Heart right ventricle (tissue), 16 donors: ENCODE results near the gene DBP. TPM values are rescaled to one million over a fixed set of nuclear protein-coding genes. Genes with fewer than 3 reads are reported as not detected.
"Not testable (repeated sequence)": the region's sequence is repeated elsewhere in the genome, so short reads cannot be mapped to it uniquely, and the experiment has no call there.

Source experiments
- ATAC-seq, 8 donors: fragments of 200-7000 bp; cut with Tn5 transposase; one replicate each; pipeline ENCODE4 v1.9.1; 2020; ENCODE audit warnings: mild to moderate bottlenecking in 8 of 8, moderate library complexity in 8 of 8, moderate number of reproducible peaks in 1 of 8
- DNase-seq, 2 donors: peaks; one replicate each; pipeline ENCODE4 v3.0.0-alpha.2; 2020
- H3K27ac ChIP-seq, 10 donors: fragments of 200-600 bp; sonication (generic) in 2 of 10; one replicate each; pipeline versions ENCODE4 v1.5.0 to v1.8.0; 2020 to 2022; ENCODE audit warnings: mild to moderate bottlenecking in 3 of 10
- H3K27me3 ChIP-seq, 7 donors: fragments of 200-600 bp; one replicate each; pipeline ENCODE4 v1.8.0; 2021 to 2022; ENCODE audit warnings: mild to moderate bottlenecking in 2 of 7
- H3K36me3 ChIP-seq, 9 donors: fragments of 200-600 bp; sonication (generic) in 1 of 9; one replicate each; pipeline versions ENCODE4 v1.5.0 to v1.8.0; 2020 to 2022; ENCODE audit warnings: mild to moderate bottlenecking in 2 of 9
- H3K4me1 ChIP-seq, 9 donors: fragments of 200-600 bp; sonication (generic) in 1 of 9; one replicate each; pipeline versions ENCODE4 v1.5.0 to v1.8.0; 2020 to 2022; ENCODE audit warnings: mild to moderate bottlenecking in 4 of 9
- H3K4me3 ChIP-seq, 10 donors: fragments of 200-600 bp; sonication (generic) in 2 of 10; one replicate each; pipeline versions ENCODE4 v1.5.0 to v1.8.0; 2020 to 2022; ENCODE audit warnings: mild to moderate bottlenecking in 7 of 10, moderate library complexity in 2 of 10
- H3K9me3 ChIP-seq, 11 donors: fragments of 200-600 bp in 10 of 11; sonication (generic) in 2 of 11; one replicate each; pipeline versions ENCODE4 v1.5.0 to v1.8.0; 2013 to 2022; ENCODE audit warnings: mild to moderate bottlenecking in 2 of 11, control low read depth in 1 of 11, moderate library complexity in 1 of 11
- WGBS, 2 donors: extraction: QIAGEN DNeasy Blood & Tissue Kit; methylation state at CpG; one replicate each; pipeline ENCODE4 v1.1.7; 2013; ENCODE audit warnings: inconsistent platforms in 1 of 2; 5-methylcytosine and 5-hydroxymethylcytosine counted together
- intact Hi-C, 10 donors: fragments of 100-400 bp; cut with DNase I; formaldehyde crosslinking; loops; one replicate each; pipeline versions ENCODE4 v1.11.1 to v1.14.2; 2022
- polyA plus RNA-seq, 2 donors: library from polyadenylated mRNA; stranded (reverse); fragments of 200-250 nt; gene quantifications; one replicate each; pipeline ENCODE4 v1.2.3, GENCODE V29; 2013
- total RNA-seq, 10 donors: library from RNA; stranded (reverse); fragmentation: NEBNext Ultra II Directional in 3 of 10; extraction: Animal tissue kit (Norgen Biotek cat#: 25700) in 3 of 10; gene quantifications; one replicate each; pipeline versions ENCODE4 v1.2.1 to v1.2.4, GENCODE V29; 2021 to 2023
- TF ChIP-seq, protein P1 (sequence below), 9 donors: fragments of 200-600 bp; sonication (generic) in 2 of 9; IDR thresholded peaks; one replicate each; pipeline versions ENCODE4 v1.5.0 to v1.8.0; 2021 to 2022; ENCODE audit warnings: antibody characterized with exemption in 9 of 9, mild to moderate bottlenecking in 5 of 9, moderate library complexity in 1 of 9
- donor health status: Arrhythmogenic right ventricular cardiomyopathy.
- donor health status: ischemic (EF 13 %, LVEDD 7.1; RV severe dilation, severe dysfunction).
- donor health status: healthy with polysubstance abuse.
- donor health status: DM: no; HTN: yes; CAD: no.
- donor health status: DM: no; HTN: no; CAD: no.
- donor health status: ischemic (EF 25% LVEDD 6.9; RV normal size, moderate dysfunction).
- donor health status: ischemic (EF 25% LVEDD 5.7; RV mildly dilated, moderate dysfunction).
- donor health status: healthy.
- donor health status: DM: yes; HTN: yes; CAD: no.
- donor health status: Ischemic cardiomyopathy.
- donor health status: ischemic (EF 35%, LVEDD 5.7; RV mildly dilated, moderate dysfunction).
- donor health status: nonischemic (EF 11% LVEDD 7.7; RV severe dilation, severe dysfunction).
- donor health status: DM: yes; HTN: yes; CAD: no.
- donor health status: PGD.
- donor health status: ischemic (EF 29% LVEDD 5.4; RV normal size, mild dysfunction).
- donor health status: nonischemic (EF 23%, LVEDD 6.1; RV moderate dilation, normal function).

DBP gene
- total and polyA plus RNA-seq, 12 donors = 2.4 to 30.0 (median 12.2) TPM

DNA sequence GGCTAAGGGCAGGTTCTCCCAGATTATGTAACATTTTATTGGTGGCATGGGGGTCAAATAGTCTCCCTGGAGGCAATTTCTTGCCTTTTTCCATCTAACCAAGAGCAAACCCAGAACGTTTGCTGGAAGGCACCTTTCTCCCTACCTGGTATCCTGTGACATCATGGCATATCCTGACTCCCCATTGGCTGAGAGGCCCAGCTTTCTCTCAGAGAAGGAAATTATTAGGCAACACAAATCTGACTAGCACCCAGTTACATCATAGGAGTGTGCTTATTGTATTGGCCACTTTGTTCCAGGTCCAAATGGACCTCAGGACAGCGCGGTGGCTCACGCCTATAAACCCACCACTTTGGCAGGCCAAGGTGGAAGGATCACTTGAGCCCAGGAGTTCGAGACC, 22.6 kb upstream of the DBP start:
- Histone ChIP-seq H3K36me3 (no peaks in the 10 kb centered on the region), H3K4me3 (no peak overlapping the region), H3K9me3 (no peaks in the 10 kb centered on the region), H3K4me1 (peaks cover 0 to 15% (median 9%) of the 10 kb centered on the region in 9 donors), H3K27me3 (no peaks in the 10 kb centered on the region), H3K27ac (peak overlapping the region in 1 of 10 donors; percentile 75)
- 84 to 87% methylated on average over 5 of the region's 5 CpGs for WGBS, 2 donors
- DNase-seq = no peak
- intact Hi-C loops = no loop called here
- no peak for ATAC-seq
- TF ChIP-seq, protein P1, sequence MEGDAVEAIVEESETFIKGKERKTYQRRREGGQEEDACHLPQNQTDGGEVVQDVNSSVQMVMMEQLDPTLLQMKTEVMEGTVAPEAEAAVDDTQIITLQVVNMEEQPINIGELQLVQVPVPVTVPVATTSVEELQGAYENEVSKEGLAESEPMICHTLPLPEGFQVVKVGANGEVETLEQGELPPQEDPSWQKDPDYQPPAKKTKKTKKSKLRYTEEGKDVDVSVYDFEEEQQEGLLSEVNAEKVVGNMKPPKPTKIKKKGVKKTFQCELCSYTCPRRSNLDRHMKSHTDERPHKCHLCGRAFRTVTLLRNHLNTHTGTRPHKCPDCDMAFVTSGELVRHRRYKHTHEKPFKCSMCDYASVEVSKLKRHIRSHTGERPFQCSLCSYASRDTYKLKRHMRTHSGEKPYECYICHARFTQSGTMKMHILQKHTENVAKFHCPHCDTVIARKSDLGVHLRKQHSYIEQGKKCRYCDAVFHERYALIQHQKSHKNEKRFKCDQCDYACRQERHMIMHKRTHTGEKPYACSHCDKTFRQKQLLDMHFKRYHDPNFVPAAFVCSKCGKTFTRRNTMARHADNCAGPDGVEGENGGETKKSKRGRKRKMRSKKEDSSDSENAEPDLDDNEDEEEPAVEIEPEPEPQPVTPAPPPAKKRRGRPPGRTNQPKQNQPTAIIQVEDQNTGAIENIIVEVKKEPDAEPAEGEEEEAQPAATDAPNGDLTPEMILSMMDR (IDR thresholded peaks at IDR 0.05) = no peak

DNA sequence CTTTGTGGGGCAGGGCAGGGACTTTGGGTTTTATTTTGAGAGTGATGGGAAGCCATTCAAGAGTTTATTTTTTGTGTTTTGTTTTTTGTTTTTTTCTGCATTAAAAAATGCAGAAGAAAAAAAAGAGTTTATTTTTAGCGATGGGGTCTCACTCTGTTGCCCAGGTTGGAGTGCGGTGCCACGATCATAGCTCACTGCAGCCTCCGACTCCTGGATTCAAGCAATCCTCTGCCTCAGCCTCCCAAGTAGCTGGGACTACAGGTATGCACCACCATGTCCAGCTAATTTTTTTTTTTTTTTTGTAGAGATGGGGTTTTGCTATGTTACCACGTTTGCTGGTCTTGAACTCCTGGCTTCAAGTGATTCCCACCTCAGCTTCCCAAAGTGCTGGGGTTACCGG, 21.3 kb upstream of the DBP start:
- intact Hi-C loops = no loop called here
- Histone ChIP-seq H3K27ac (no peak overlapping the region), H3K9me3 (no peaks in the 10 kb centered on the region), H3K27me3 (no peaks in the 10 kb centered on the region), H3K4me3 (no peak overlapping the region), H3K36me3 (no peaks in the 10 kb centered on the region), H3K4me1 (peaks cover 0 to 15% (median 9%) of the 10 kb centered on the region in 9 donors)
- DNase-seq = no peak
- WGBS, 2 donors = 93 to 94% methylated on average over 6 of the region's 6 CpGs
- ATAC-seq = no peak
- TF ChIP-seq, protein P1 (IDR thresholded peaks at IDR 0.05) = no peak

DNA sequence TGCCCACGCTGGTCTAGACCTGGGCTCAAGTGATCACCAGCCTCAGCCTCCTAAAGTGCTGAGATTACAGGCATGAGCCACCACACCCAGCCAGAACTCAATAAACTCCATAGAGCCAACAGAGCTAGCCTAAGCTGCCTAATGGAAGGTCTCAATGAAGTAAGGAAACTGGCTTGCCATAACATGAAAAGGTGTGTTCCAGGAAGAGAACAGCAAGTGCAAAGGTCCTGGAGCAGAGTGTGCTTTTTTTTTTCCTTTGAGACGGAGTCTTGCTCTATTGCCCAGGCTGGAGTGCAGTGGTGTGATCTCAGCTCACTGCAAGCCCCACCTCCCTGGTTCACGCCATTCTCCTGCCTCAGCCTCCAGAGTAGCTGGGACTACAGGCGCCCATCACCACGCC, 20.6 kb upstream of the DBP start:
- 92 to 99% methylated on average over 5 of the region's 5 CpGs for WGBS, 2 donors
- peaks cover 0 to 17% (median 9%) of the 10 kb centered on the region in 9 donors for H3K4me1 ChIP-seq
- intact Hi-C loops = not testable (repeated sequence)

DNA sequence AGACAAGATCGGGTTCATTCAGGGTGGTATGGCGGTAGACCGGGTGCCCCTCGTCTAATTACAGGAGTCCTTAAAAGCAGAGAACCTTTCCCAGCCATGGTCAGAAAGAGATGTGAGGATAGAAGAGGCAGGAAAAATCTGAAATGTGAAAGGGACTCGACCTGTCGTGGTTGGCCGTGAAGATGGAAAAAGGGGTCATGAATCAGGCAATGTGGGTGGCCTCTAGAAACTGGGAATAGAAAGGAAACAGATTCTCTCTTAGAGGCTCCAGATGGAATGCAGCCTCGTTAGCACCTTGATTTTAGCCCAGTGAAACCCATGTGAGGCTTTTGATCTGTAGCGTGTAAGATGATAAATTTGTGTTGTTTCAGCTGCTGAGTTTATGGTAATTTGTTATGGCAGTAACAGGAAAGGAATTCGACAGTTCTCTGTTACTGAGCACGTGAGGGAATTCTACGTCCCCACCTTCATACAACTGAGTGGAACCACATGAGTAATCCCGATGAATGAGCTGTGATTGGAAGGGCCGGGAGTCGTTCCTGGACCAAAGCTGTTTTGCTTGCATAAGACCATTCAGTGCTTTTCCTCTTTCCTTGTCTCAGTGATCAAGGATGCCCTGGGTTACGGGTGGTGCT, 19.8 kb upstream of the DBP start:
- ATAC-seq (no peak), DNase-seq (no peak)
- Histone ChIP-seq H3K4me3 (no peak overlapping the region), H3K36me3 (no peaks in the 10 kb centered on the region), H3K27me3 (no peaks in the 10 kb centered on the region), H3K4me1 (peaks cover 0 to 19% (median 9%) of the 10 kb centered on the region in 9 donors), H3K9me3 (no peaks in the 10 kb centered on the region), H3K27ac (no peak overlapping the region)
- intact Hi-C loops = no loop called here
- WGBS, 2 donors = 44 to 53% methylated on average over 16 of the region's 16 CpGs
- TF ChIP-seq, protein P1 (IDR thresholded peaks at IDR 0.05) = no peak

More for the DNA sequence above, 20.6 kb upstream of the DBP start:
- H3K27me3 ChIP-seq, H3K27ac ChIP-seq, DNase-seq, H3K36me3 ChIP-seq, H3K4me3 ChIP-seq, H3K9me3 ChIP-seq, ATAC-seq: not testable (repeated sequence)

GRCh38 chr19:48654299-48655059, 17.3 kb upstream of the DBP start:
- TF ChIP-seq, protein P1 (IDR thresholded peaks at IDR 0.05) = no peak
- H3K27me3 ChIP-seq = no peaks in the 10 kb centered on the region
- intact Hi-C loops = no loop called here
- ATAC-seq (no peak), DNase-seq (no peak)
- 49 to 52% methylated on average over 11 of the region's 11 CpGs for WGBS, 2 donors
- peaks cover 0 to 4% (median 0%) of the 10 kb centered on the region in 11 donors for H3K9me3 ChIP-seq
- no peak overlapping the region for H3K4me3 ChIP-seq
- H3K4me1 ChIP-seq = peaks cover 0 to 5% (median 0%) of the 10 kb centered on the region in 9 donors
- no peak overlapping the region for H3K27ac ChIP-seq
- no peaks in the 10 kb centered on the region for H3K36me3 ChIP-seq
